NOMO-1 (cell line): ENCODE data around the gene HIRA.
"Not testable (repeated sequence)": the region's sequence is repeated elsewhere in the genome, so short reads cannot be mapped to it uniquely, and the experiment has no call there.

Experiments
- DNase-seq, 2 experiments: peaks; one replicate each; lab custom pipeline; 2025; ENCODE audit not compliant: unreplicated experiment in 2 of 2; lab: John Stamatoyannopoulos, UW

HIRA gene

GRCh38 chr22:19463491-19464469 lies 32.2 kb upstream of the HIRA start:
- no peak for DNase-seq

GRCh38 chr22:19463008-19463407 lies 31.5 kb upstream of the HIRA start:
- no peak for DNase-seq

GRCh38 chr22:19461506-19461905 lies 30.0 kb upstream of the HIRA start:
- DNase-seq, result no peak

GRCh38 chr22:19460036-19460435 lies 28.5 kb upstream of the HIRA start:
- DNase-seq, result no peak

- DNase-seq, result no peak
Measured at GRCh38 chr22:19457828-19458428, 26.4 kb upstream of the HIRA start.

- no peak for DNase-seq
Measured at GRCh38 chr22:19456541-19456940, 25.0 kb upstream of the HIRA start.

GRCh38 chr22:19455585-19456370 lies 24.2 kb upstream of the HIRA start:
- no peak for DNase-seq

GRCh38 chr22:19455033-19455432 lies 23.5 kb upstream of the HIRA start:
- DNase-seq, result no peak

GRCh38 chr22:19454156-19454555 lies 22.6 kb upstream of the HIRA start:
- no peak for DNase-seq

- no peak for DNase-seq
Measured at GRCh38 chr22:19453718-19454117, 22.2 kb upstream of the HIRA start.

GRCh38 chr22:19451570-19451969 lies 20.0 kb upstream of the HIRA start:
- no peak for DNase-seq

- no peak for DNase-seq
Measured at GRCh38 chr22:19450363-19451175, 19.0 kb upstream of the HIRA start.

- DNase-seq, result no peak
Measured at GRCh38 chr22:19449422-19449767, 17.9 kb upstream of the HIRA start.

GRCh38 chr22:19448739-19449421 lies 17.3 kb upstream of the HIRA start:
- DNase-seq, result no peak

GRCh38 chr22:19448076-19448607 lies 16.6 kb upstream of the HIRA start:
- no peak for DNase-seq

- peak; percentile 92 for DNase-seq
Measured at GRCh38 chr22:19447330-19448075, 16.0 kb upstream of the HIRA start, which contains the start of gene C22orf39. Gene C22orf39, minus strand, starts transcription at chr22:19447711. Its CDS starts 23 bp downstream, at chr22:19447688.

GRCh38 chr22:19446603-19447329 lies 15.2 kb upstream of the HIRA start:
- no peak for DNase-seq

- not testable (repeated sequence) for DNase-seq
Measured at GRCh38 chr22:19445279-19445982, 13.9 kb upstream of the HIRA start.
